HepG2 (cell line): ENCODE measurements around the gene JAG1. TPM values are rescaled to one million over a fixed set of nuclear protein-coding genes. Genes with fewer than 3 reads are reported as not detected.

ENCODE experiments used
- AHDC1 ChIP-seq: sonication (generic); formaldehyde crosslinking; IDR thresholded peaks from 2 replicates; pipeline ENCODE4 v1.5.1; 2020; ENCODE audit warnings: mild to moderate bottlenecking, missing genetic modification reagents, borderline replicate concordance
- FOXA1 ChIP-seq, 2 experiments: fragments of 450-650 bp in 1 of 2; sonication (generic) in 1 of 2; formaldehyde crosslinking in 1 of 2; IDR thresholded peaks; 2 replicates each; pipeline versions ENCODE4 v1.4.0 to v1.6.1; 2016 to 2020; ENCODE audit warnings: missing genetic modification reagents in 1 of 2
- HDAC1 ChIP-seq: sonication (generic); formaldehyde crosslinking; IDR thresholded peaks from 2 replicates; pipeline ENCODE4 v1.5.1; 2020; ENCODE audit warnings: mild to moderate bottlenecking, missing genetic modification reagents
- MZF1 ChIP-seq: sonication (generic); formaldehyde crosslinking; IDR thresholded peaks from 2 replicates; pipeline ENCODE4 v1.8.1; 2023; ENCODE audit warnings: mild to moderate bottlenecking, missing genetic modification reagents, borderline replicate concordance
- RFX5 ChIP-seq: IDR thresholded peaks from 2 replicates; pipeline ENCODE4 v1.6.1; 2011; ENCODE audit warnings: low read depth, low read length, improper control_type of control experiment
- RFXAP ChIP-seq: sonication (generic); formaldehyde crosslinking; IDR thresholded peaks from 2 replicates; pipeline ENCODE4 v1.4.0; 2020; ENCODE audit warnings: missing genetic modification reagents, borderline replicate concordance
- SETDB1 ChIP-seq: sonication (generic); formaldehyde crosslinking; IDR thresholded peaks from 2 replicates; pipeline ENCODE4 v1.5.1; 2020; ENCODE audit warnings: missing genetic modification reagents, mild to moderate bottlenecking, borderline replicate concordance
- STAG1 ChIP-seq: sonication (generic); formaldehyde crosslinking; IDR thresholded peaks from 2 replicates; pipeline ENCODE4 v1.4.0; 2020; ENCODE audit warnings: missing genetic modification reagents
- TEAD3 ChIP-seq: optimal IDR thresholded peaks from 2 replicates; pipeline ENCODE3; 2016; ENCODE audit warnings: borderline replicate concordance
- U2AF1 ChIP-seq: fragments of 200-400 bp; formaldehyde crosslinking; optimal IDR thresholded peaks from 2 replicates; pipeline ENCODE3; 2017; ENCODE audit warnings: mild to moderate bottlenecking, low read depth, low read length
- ZMYM2 ChIP-seq: sonication (generic); formaldehyde crosslinking; IDR thresholded peaks from 2 replicates; pipeline ENCODE4 v1.8.0; 2022; ENCODE audit warnings: mild to moderate bottlenecking, missing genetic modification reagents
- ZNF205 ChIP-seq: IDR thresholded peaks from 2 replicates; pipeline ENCODE4 v1.6.1; 2018; ENCODE audit warnings: missing biosample characterization, missing genetic modification reagents
- polyA plus RNA-seq, 8 experiments: library from polyadenylated mRNA; depleted of rRNA in 3 of 8; stranded (reverse) in 7 of 8; unstranded in 1 of 8; fragments of >200 nt; fragmentation: Illumina TruSeq in 4 of 8; extraction: Trizol in 4 of 8; gene quantifications; 2 replicates each; pipeline versions ENCODE4 v1.2.1 to v1.2.3, GENCODE V29; 2011 to 2016; ENCODE audit warnings: low read depth in 4 of 8, missing spikeins in 1 of 8, mixed read lengths in 1 of 8; ENCODE audit not compliant: insufficient read depth in 1 of 8
- total RNA-seq, 5 experiments: library from RNA; depleted of rRNA; stranded (reverse); fragments of >200 nt; fragmentation: Illumina TruSeq; extraction: Trizol; gene quantifications; 2 replicates each; pipeline ENCODE4 v1.2.3, GENCODE V29; 2016; ENCODE audit warnings: low read depth in 1 of 5
- TF ChIP-seq, protein P1 (sequence below): sonication (generic); formaldehyde crosslinking; IDR thresholded peaks from 2 replicates; pipeline ENCODE4 v1.5.1; 2020; ENCODE audit warnings: missing genetic modification reagents, mild to moderate bottlenecking, borderline replicate concordance
- TF ChIP-seq, protein P2 (sequence below): IDR thresholded peaks from 2 replicates; pipeline ENCODE4 v1.6.1; 2018; ENCODE audit warnings: missing genetic modification reagents
- TF ChIP-seq, protein P3 (sequence below): sonication (generic); formaldehyde crosslinking; IDR thresholded peaks from 2 replicates; pipeline ENCODE4 v1.9.0; 2021; ENCODE audit warnings: missing genetic modification reagents, mild to moderate bottlenecking, borderline replicate concordance

Gene JAG1
- total and polyA plus RNA-seq, 2 of the 13 experiments (the other 11 are each of a cell fraction or from before 2014, with no cell fraction given): 47.1 to 56.3 TPM

DNA sequence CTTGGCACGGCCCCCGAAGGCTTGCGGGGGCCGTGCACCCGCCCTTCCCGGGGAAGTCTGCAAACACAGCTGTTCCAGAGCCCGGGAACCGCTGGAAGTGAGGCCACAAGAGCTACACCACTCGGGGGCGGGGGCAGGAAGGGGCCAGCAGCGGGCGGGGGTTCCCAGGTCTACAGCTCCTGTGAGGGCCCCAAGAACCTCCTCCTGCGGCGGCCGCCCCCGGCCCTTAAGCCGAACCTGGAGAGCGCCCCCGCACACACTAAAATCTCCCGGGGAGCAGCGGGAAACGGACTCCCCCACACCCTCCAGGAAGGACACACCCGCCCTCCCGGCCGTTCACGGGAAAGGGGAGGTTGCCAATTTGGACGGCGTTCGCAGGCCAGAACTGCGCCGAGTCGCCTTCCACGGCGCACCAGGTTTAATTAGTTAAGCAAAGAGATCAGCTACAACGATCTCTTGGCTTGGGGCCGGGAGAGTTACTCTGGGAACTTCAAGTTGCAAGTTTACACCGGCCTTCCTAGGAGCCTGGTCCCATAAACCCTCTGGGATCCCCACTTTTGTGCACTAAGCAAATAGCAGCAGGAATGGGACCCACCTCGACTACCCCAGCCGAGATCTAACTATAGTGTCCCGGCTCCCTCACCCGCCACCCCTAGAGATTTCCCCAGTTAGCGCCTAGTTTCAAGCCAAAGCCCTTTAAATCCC is 1.7 kb downstream of the JAG1 start (continued):
- TF ChIP-seq, protein P1, sequence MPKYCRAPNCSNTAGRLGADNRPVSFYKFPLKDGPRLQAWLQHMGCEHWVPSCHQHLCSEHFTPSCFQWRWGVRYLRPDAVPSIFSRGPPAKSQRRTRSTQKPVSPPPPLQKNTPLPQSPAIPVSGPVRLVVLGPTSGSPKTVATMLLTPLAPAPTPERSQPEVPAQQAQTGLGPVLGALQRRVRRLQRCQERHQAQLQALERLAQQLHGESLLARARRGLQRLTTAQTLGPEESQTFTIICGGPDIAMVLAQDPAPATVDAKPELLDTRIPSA (CRISPR knock-in tag): 0 out of 2 replicates have a peak, but pooled peaks have one; percentile 53
- TF ChIP-seq FOXA1 (IDR thresholded peaks at IDR 0.05): no peak
- TF ChIP-seq FOXA1 (CRISPR knock-in tag; IDR thresholded peaks at IDR 0.05): peak; percentile 60
- no peak; the same call in 1 of the 2 replicates for TF ChIP-seq STAG1 (CRISPR knock-in tag)
- TF ChIP-seq AHDC1 (CRISPR knock-in tag): no peak
- peak; percentile 15; the same call in 1 of the 2 replicates for TF ChIP-seq RFXAP (CRISPR knock-in tag)
- 0 out of 2 replicates have a peak, but pooled peaks have one; percentile 2 for TF ChIP-seq HDAC1 (CRISPR knock-in tag)
- TF ChIP-seq U2AF1: no peak
- no peak for TF ChIP-seq RFX5
- TF ChIP-seq ZMYM2: no peak
- 0 out of 2 replicates have a peak, but pooled peaks have one; percentile 1 for TF ChIP-seq ZNF205 (CRISPR knock-in tag)
- TF ChIP-seq, protein P2, sequence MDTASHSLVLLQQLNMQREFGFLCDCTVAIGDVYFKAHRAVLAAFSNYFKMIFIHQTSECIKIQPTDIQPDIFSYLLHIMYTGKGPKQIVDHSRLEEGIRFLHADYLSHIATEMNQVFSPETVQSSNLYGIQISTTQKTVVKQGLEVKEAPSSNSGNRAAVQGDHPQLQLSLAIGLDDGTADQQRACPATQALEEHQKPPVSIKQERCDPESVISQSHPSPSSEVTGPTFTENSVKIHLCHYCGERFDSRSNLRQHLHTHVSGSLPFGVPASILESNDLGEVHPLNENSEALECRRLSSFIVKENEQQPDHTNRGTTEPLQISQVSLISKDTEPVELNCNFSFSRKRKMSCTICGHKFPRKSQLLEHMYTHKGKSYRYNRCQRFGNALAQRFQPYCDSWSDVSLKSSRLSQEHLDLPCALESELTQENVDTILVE (CRISPR knock-in tag): 0 out of 2 replicates have a peak, but pooled peaks have one; percentile 8
- TF ChIP-seq SETDB1 (CRISPR knock-in tag): 0 out of 2 replicates have a peak, but pooled peaks have one; percentile 62
- TF ChIP-seq, protein P3, sequence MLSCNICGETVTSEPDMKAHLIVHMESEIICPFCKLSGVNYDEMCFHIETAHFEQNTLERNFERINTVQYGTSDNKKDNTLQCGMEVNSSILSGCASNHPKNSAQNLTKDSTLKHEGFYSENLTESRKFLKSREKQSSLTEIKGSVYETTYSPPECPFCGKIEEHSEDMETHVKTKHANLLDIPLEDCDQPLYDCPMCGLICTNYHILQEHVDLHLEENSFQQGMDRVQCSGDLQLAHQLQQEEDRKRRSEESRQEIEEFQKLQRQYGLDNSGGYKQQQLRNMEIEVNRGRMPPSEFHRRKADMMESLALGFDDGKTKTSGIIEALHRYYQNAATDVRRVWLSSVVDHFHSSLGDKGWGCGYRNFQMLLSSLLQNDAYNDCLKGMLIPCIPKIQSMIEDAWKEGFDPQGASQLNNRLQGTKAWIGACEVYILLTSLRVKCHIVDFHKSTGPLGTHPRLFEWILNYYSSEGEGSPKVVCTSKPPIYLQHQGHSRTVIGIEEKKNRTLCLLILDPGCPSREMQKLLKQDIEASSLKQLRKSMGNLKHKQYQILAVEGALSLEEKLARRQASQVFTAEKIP (CRISPR knock-in tag): no peak
- TF ChIP-seq MZF1 (CRISPR knock-in tag): no peak
- no peak for TF ChIP-seq TEAD3 (CRISPR knock-in tag)
